ENCODE results near the gene HAS3.

The HAS3 gene, protein sequence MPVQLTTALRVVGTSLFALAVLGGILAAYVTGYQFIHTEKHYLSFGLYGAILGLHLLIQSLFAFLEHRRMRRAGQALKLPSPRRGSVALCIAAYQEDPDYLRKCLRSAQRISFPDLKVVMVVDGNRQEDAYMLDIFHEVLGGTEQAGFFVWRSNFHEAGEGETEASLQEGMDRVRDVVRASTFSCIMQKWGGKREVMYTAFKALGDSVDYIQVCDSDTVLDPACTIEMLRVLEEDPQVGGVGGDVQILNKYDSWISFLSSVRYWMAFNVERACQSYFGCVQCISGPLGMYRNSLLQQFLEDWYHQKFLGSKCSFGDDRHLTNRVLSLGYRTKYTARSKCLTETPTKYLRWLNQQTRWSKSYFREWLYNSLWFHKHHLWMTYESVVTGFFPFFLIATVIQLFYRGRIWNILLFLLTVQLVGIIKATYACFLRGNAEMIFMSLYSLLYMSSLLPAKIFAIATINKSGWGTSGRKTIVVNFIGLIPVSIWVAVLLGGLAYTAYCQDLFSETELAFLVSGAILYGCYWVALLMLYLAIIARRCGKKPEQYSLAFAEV

DNA sequence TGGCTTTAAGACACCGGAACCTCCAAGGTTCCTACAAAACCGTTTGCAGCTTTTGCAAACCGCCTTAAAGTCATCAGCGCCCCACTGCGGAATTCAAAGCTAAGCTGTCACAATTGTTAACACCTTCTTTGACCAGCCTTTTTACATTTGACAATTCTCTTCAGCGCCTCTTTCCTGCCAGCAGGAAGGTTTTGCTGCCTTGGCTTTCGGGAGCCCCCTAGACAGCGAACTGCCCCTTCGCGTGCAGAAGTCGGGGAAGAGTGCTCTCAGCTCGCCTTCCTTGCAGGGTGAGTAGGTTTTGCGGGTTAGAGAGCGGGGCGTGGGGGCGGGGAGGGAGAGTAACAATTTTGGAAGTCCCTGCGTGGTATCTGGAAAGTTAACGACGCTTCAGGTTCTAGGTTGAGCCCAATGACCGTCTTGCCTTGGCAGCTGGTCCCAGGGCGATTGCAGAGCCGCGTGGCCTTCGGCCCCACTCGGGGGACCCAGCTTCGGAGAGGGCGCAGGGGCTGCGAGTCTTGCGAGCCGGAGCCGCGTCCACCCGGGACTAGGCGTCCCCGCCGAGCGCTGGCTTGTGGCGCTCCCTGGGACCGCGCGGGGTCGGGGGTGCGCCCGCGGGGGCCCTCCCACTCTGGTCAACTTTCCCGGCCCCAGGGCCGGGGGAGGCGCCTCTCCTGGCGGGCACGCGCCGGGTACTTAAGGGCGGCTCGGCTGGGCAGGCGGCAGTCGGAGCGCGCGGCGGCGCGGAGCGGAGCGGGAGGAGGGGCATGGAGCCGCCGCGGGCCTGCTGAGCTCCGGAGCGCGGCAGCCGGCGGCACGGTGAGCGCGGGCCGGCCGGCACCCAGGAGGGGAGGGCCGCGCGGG is at the start of gene HAS3:
Gene HAS3 (plus strand): TSS at position 153 of the 861 bp plus-strand sequence. CDS start 3,743 bp downstream, outside the sequence.
- Histone ChIP-seq H3K79me2 (ENCODE audit: insufficient read depth, low read length) (no peaks in the 10 kb centered on the region), H3K9me3 (ENCODE audit: insufficient read depth, low read length, severe bottlenecking) (no peaks in the 10 kb centered on the region), H3K27me3 (ENCODE audit: insufficient read depth, low read length, poor library complexity) (peaks cover 19% of the 10 kb centered on the region), H3K4me2 (ENCODE audit: insufficient read depth, low read length) (peak within 1 kb of the TSS; percentile 86), H3K27ac (ENCODE audit: low read length) (no peak within 1 kb of the TSS), H3K9ac (ENCODE audit: low read depth, low read length) (peak within 1 kb of the TSS; percentile 56), H3K4me1 (ENCODE audit: insufficient read depth, low read length) (peaks cover 18% of the 10 kb centered on the region), H3K36me3 (ENCODE audit: insufficient read depth, low read length) (peaks cover 4% of the 10 kb centered on the region), H3K4me3 (ENCODE audit: low read depth in 1 of 2, low read length in 2 of 2) (peak within 1 kb of the TSS; percentile 31 to 59; a peak in 3 of 4 replicates), H4K20me1 (ENCODE audit: insufficient read depth, low read length) (peaks cover 34% of the 10 kb centered on the region), H2AFZ (ENCODE audit: low read depth, low read length) (peak within 1 kb of the TSS; percentile 77)
- ATAC-seq (ENCODE audit: insufficient read depth, low read depth) (peak; percentile 87), DNase-seq (peak; percentile 51)
- TF ChIP-seq EZH2 (IDR thresholded peaks at IDR 0.05; ENCODE audit: borderline replicate concordance, low read depth, low read length, severe bottlenecking), result peak; percentile 96
- TF ChIP-seq, protein P1, sequence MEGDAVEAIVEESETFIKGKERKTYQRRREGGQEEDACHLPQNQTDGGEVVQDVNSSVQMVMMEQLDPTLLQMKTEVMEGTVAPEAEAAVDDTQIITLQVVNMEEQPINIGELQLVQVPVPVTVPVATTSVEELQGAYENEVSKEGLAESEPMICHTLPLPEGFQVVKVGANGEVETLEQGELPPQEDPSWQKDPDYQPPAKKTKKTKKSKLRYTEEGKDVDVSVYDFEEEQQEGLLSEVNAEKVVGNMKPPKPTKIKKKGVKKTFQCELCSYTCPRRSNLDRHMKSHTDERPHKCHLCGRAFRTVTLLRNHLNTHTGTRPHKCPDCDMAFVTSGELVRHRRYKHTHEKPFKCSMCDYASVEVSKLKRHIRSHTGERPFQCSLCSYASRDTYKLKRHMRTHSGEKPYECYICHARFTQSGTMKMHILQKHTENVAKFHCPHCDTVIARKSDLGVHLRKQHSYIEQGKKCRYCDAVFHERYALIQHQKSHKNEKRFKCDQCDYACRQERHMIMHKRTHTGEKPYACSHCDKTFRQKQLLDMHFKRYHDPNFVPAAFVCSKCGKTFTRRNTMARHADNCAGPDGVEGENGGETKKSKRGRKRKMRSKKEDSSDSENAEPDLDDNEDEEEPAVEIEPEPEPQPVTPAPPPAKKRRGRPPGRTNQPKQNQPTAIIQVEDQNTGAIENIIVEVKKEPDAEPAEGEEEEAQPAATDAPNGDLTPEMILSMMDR (IDR thresholded peaks at IDR 0.05; ENCODE audit: borderline replicate concordance, extremely low read depth, low read length, poor library complexity, severe bottlenecking), result peak; percentile 58

DNA sequence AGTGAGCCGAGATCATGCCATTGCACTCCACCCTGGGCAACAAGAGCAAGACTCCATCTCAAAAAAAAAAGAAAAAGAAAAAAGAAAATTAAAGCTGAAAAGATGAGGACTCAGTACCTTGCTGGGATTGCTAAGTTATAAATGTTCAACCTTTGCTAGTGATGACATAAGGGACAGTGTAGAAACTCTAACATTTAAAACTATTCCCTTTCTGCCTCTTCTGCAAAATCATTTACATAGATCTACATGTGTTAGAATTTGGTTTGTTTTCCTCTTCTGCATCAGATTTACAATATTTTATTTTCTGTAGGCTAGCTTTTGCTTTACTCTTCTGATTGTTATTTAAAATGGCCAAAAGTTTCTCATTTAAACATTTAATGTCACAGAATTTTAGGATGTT is 49.5 kb upstream of the HAS3 start:
- Histone ChIP-seq H3K4me3 (ENCODE audit: low read depth in 1 of 2, low read length in 2 of 2) (no peak overlapping the region), H3K4me1 (ENCODE audit: insufficient read depth, low read length) (no peaks in the 10 kb centered on the region), H3K27ac (ENCODE audit: low read length) (no peak overlapping the region), H3K9ac (ENCODE audit: low read depth, low read length) (no peak overlapping the region), H3K79me2 (ENCODE audit: insufficient read depth, low read length) (no peaks in the 10 kb centered on the region), H3K36me3 (ENCODE audit: insufficient read depth, low read length) (no peaks in the 10 kb centered on the region; the same call in 1 of the 2 replicates), H3K9me3 (ENCODE audit: insufficient read depth, low read length, severe bottlenecking) (no peaks in the 10 kb centered on the region), H2AFZ (ENCODE audit: low read depth, low read length) (no peak overlapping the region), H3K4me2 (ENCODE audit: insufficient read depth, low read length) (no peak overlapping the region), H3K27me3 (ENCODE audit: insufficient read depth, low read length, poor library complexity) (no peaks in the 10 kb centered on the region), H4K20me1 (ENCODE audit: insufficient read depth, low read length) (no peaks in the 10 kb centered on the region)
- ATAC-seq (ENCODE audit: insufficient read depth, low read depth), result no peak
- DNase-seq, result no peak
- TF ChIP-seq, protein P1 (IDR thresholded peaks at IDR 0.05; ENCODE audit: borderline replicate concordance, extremely low read depth, low read length, poor library complexity, severe bottlenecking), result no peak
- TF ChIP-seq EZH2 (IDR thresholded peaks at IDR 0.05; ENCODE audit: borderline replicate concordance, low read depth, low read length, severe bottlenecking), result no peak

DNA sequence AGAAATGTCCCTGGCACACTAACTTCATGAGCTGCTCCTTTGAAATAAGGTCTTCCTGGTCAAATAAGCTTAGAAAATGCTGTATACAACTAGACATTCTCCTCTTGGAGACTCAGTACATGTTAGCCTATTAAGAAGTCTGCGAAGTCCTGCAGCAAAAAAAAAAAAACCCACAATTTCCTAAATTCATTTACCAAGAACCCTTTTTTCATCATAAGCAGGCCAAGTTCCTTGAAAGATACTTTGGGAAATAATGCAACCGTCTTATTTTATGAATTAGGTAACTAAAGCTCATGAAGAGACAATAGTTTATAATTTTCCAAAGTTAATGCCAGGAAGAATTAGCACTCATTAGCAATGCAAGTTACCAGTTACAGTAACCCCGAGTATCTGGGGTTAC is 49.0 kb upstream of the HAS3 start:
- no peaks in the 10 kb centered on the region for H3K4me1 ChIP-seq (ENCODE audit: insufficient read depth, low read length)
- no peak overlapping the region for H3K4me3 ChIP-seq (ENCODE audit: low read depth in 1 of 2, low read length in 2 of 2)
- no peak for TF ChIP-seq EZH2 (IDR thresholded peaks at IDR 0.05; ENCODE audit: borderline replicate concordance, low read depth, low read length, severe bottlenecking)
- TF ChIP-seq, protein P1 (IDR thresholded peaks at IDR 0.05; ENCODE audit: borderline replicate concordance, extremely low read depth, low read length, poor library complexity, severe bottlenecking), result no peak
- H4K20me1 ChIP-seq (ENCODE audit: insufficient read depth, low read length), result no peaks in the 10 kb centered on the region
- no peak overlapping the region for H3K9ac ChIP-seq (ENCODE audit: low read depth, low read length)
- no peaks in the 10 kb centered on the region for H3K9me3 ChIP-seq (ENCODE audit: insufficient read depth, low read length, severe bottlenecking)
- no peak overlapping the region for H2AFZ ChIP-seq (ENCODE audit: low read depth, low read length)
- H3K27ac ChIP-seq (ENCODE audit: low read length), result no peak overlapping the region
- H3K27me3 ChIP-seq (ENCODE audit: insufficient read depth, low read length, poor library complexity), result no peaks in the 10 kb centered on the region
- ATAC-seq (ENCODE audit: insufficient read depth, low read depth) (no peak), DNase-seq (no peak)
- H3K36me3 ChIP-seq (ENCODE audit: insufficient read depth, low read length), result no peaks in the 10 kb centered on the region; the same call in 1 of the 2 replicates
- H3K4me2 ChIP-seq (ENCODE audit: insufficient read depth, low read length), result no peak overlapping the region
- no peaks in the 10 kb centered on the region for H3K79me2 ChIP-seq (ENCODE audit: insufficient read depth, low read length)

All from DND-41 (cell line).